Osteoblast (primary cell): Measurements from ENCODE around the gene RIT2. TPM values are rescaled to one million over a fixed set of nuclear protein-coding genes. Genes with fewer than 3 reads are reported as not detected.

Source experiments
- DNase-seq: peaks from one replicate; pipeline ENCODE4 v3.0.0; 2011; ENCODE audit warnings: low spot score, mixed read lengths; ENCODE audit not compliant: insufficient read length; ENCODE audit errors: missing footprints
- H2AFZ ChIP-seq: 2 replicates; pipeline ENCODE4 v1.6.0; 2011; ENCODE audit warnings: mild to moderate bottlenecking, low read length
- H3K27ac ChIP-seq: 2 replicates; pipeline ENCODE4 v1.5.1; 2011; ENCODE audit warnings: mild to moderate bottlenecking, low read depth, low read length, moderate library complexity
- H3K27me3 ChIP-seq: 2 replicates; pipeline ENCODE4 v1.6.0; 2012; ENCODE audit warnings: mild to moderate bottlenecking, control low read depth, inconsistent platforms, low read length, moderate library complexity; ENCODE audit not compliant: insufficient read depth
- H3K36me3 ChIP-seq: 2 replicates; pipeline ENCODE4 v1.5.1; 2011; ENCODE audit warnings: mild to moderate bottlenecking, low read length, control low read depth, moderate library complexity; ENCODE audit not compliant: insufficient read depth
- H3K4me1 ChIP-seq: 2 replicates; pipeline ENCODE4 v1.5.1; 2011; ENCODE audit warnings: mild to moderate bottlenecking, low read length, control low read depth, moderate library complexity; ENCODE audit not compliant: insufficient read depth
- H3K4me2 ChIP-seq: 2 replicates; pipeline ENCODE4 v1.6.0; 2011; ENCODE audit warnings: mild to moderate bottlenecking, low read length; ENCODE audit not compliant: insufficient read depth
- H3K4me3 ChIP-seq: fragments of 200-600 bp; sonication (generic); 3 replicates; pipeline ENCODE4 v1.5.1; 2012; ENCODE audit warnings: mild to moderate bottlenecking, low read length, inconsistent platforms; ENCODE audit not compliant: insufficient read depth
- H3K79me2 ChIP-seq: 2 replicates; pipeline ENCODE4 v1.6.0; 2012; ENCODE audit warnings: mild to moderate bottlenecking, low read length, control low read depth, inconsistent platforms; ENCODE audit not compliant: insufficient read depth
- H3K9me3 ChIP-seq: 2 replicates; pipeline ENCODE4 v1.5.1; 2011; ENCODE audit warnings: low read depth, low read length, control low read depth
- H4K20me1 ChIP-seq: 2 replicates; pipeline ENCODE4 v1.6.0; 2012; ENCODE audit warnings: mild to moderate bottlenecking, low read length, control low read depth; ENCODE audit not compliant: insufficient read depth
- total RNA-seq: library from RNA; depleted of rRNA; stranded (reverse); fragments of >200 nt; gene quantifications from 2 replicates; pipeline ENCODE4 v1.2.3, GENCODE V29; 2012
- TF ChIP-seq, protein P1 (sequence below): IDR thresholded peaks from 2 replicates; pipeline ENCODE4 v1.5.1; 2011; ENCODE audit warnings: mild to moderate bottlenecking, low read depth, low read length, moderate library complexity; ENCODE audit errors: extremely low read depth

RIT2 gene
- total RNA-seq, 1 donor, result not detected

DNA sequence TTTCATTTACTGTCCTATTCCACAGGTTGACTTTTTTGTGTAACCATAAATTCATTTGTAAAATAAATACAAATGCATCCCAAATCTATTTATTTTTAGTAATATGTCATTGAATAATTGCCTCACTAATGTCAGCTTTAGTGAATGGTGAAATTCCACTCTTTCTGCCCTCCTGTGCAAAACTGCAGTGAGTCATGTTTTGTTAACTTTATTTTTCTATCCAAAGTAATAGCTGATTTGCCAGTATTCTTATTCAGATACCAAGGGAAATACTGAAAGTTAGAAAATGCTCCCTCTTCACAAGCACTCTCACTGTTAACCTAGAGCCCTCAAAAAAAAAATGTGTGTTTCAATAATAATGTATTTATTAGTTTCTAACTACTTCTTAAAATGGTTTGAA, 322.8 kb downstream of the RIT2 start:
- Histone ChIP-seq H3K27ac (no peak overlapping the region), H3K36me3 (no peaks in the 10 kb centered on the region), H3K27me3 (no peaks in the 10 kb centered on the region), H3K79me2 (no peaks in the 10 kb centered on the region), H3K4me2 (no peak overlapping the region), H2AFZ (no peak overlapping the region), H3K9me3 (no peaks in the 10 kb centered on the region), H3K4me3 (no peak overlapping the region), H4K20me1 (no peaks in the 10 kb centered on the region), H3K4me1 (no peaks in the 10 kb centered on the region)
- TF ChIP-seq, protein P1, sequence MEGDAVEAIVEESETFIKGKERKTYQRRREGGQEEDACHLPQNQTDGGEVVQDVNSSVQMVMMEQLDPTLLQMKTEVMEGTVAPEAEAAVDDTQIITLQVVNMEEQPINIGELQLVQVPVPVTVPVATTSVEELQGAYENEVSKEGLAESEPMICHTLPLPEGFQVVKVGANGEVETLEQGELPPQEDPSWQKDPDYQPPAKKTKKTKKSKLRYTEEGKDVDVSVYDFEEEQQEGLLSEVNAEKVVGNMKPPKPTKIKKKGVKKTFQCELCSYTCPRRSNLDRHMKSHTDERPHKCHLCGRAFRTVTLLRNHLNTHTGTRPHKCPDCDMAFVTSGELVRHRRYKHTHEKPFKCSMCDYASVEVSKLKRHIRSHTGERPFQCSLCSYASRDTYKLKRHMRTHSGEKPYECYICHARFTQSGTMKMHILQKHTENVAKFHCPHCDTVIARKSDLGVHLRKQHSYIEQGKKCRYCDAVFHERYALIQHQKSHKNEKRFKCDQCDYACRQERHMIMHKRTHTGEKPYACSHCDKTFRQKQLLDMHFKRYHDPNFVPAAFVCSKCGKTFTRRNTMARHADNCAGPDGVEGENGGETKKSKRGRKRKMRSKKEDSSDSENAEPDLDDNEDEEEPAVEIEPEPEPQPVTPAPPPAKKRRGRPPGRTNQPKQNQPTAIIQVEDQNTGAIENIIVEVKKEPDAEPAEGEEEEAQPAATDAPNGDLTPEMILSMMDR, result no peak
- no peak for DNase-seq

DNA sequence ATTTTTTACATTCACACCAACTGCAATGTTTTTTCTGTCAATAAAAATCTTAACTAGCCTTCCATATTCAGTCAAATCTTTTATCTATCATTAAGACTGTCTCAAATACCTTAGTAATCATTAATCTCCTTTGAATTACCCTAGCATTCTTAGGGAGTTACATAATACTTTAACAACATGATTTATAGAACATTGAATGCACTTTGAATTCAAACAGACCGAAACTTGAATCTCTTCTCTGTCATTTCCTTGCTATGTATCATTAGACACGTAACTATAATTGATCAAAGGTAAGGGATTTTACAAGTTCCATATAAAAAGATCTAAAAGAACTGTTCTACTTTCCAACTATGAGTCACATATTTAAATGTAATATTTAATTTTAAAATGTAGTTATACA, 330.9 kb downstream of the RIT2 start:
- no peak overlapping the region for H3K27ac ChIP-seq
- H4K20me1 ChIP-seq, result no peaks in the 10 kb centered on the region
- H3K4me2 ChIP-seq, result no peak overlapping the region
- no peaks in the 10 kb centered on the region for H3K79me2 ChIP-seq
- TF ChIP-seq, protein P1, result no peak
- no peaks in the 10 kb centered on the region for H3K27me3 ChIP-seq
- H2AFZ ChIP-seq, result no peak overlapping the region
- no peak for DNase-seq
- H3K4me1 ChIP-seq, result no peaks in the 10 kb centered on the region
- no peaks in the 10 kb centered on the region for H3K36me3 ChIP-seq
- no peaks in the 10 kb centered on the region for H3K9me3 ChIP-seq
- no peak overlapping the region for H3K4me3 ChIP-seq

DNA sequence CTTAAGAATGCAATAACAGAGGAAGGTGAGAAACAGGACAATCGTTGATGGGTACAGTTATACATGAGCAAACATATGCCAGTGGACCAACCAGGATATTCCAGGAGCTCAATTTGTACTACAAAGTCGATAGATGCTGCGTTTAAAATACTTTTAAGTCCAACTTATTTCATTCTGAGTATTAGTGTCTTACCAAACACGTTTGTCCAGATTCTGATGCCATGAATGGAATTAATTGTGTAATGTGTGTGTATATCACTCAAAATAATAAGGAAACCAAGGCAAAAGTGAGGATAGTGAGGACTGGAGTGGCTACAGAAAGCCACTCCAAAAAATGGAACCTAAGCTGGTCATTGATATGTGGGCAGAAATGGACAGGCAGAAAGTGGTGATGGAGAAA, 332.6 kb downstream of the RIT2 start:
- no peak overlapping the region for H3K27ac ChIP-seq
- no peak for DNase-seq
- no peak overlapping the region for H3K4me2 ChIP-seq
- no peaks in the 10 kb centered on the region for H3K27me3 ChIP-seq
- H3K4me3 ChIP-seq, result no peak overlapping the region
- H3K36me3 ChIP-seq, result no peaks in the 10 kb centered on the region
- TF ChIP-seq, protein P1, result no peak
- no peaks in the 10 kb centered on the region for H3K79me2 ChIP-seq
- H2AFZ ChIP-seq, result no peak overlapping the region
- H4K20me1 ChIP-seq, result no peaks in the 10 kb centered on the region
- H3K4me1 ChIP-seq, result no peaks in the 10 kb centered on the region
- no peaks in the 10 kb centered on the region for H3K9me3 ChIP-seq

DNA sequence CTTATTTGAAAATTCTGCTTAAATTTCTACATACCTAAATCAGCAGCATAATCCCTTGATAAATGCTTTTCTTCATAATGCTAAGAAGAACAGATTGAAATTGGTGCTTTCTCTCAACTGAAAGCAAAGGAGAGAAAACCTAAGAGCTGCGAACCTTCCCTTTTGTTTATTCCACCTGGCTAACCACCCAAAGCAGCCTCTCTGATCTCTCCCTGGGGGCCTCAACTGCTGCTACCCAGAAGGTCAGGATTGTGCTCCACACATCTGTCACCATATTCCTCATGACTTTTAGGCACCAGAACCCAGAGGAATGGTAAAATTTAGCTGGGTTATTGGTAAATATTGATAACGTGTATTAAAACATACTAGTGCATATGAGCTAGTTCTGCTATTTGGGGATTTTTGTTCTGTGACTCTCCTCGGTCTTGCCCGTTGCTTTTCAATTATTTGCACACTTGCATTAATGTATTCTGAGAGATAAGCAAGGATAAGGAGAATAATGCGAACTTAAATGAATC, 334.1 kb downstream of the RIT2 start:
- no peak overlapping the region for H3K4me2 ChIP-seq
- DNase-seq, result no peak
- H3K36me3 ChIP-seq, result no peaks in the 10 kb centered on the region
- H3K27ac ChIP-seq, result no peak overlapping the region
- H3K27me3 ChIP-seq, result no peaks in the 10 kb centered on the region
- no peaks in the 10 kb centered on the region for H4K20me1 ChIP-seq
- H2AFZ ChIP-seq, result no peak overlapping the region
- no peaks in the 10 kb centered on the region for H3K4me1 ChIP-seq
- H3K9me3 ChIP-seq, result no peaks in the 10 kb centered on the region
- H3K4me3 ChIP-seq, result no peak overlapping the region
- no peaks in the 10 kb centered on the region for H3K79me2 ChIP-seq
- TF ChIP-seq, protein P1, result no peak
